Right lobe of liver (tissue), 4 donors: ENCODE data around the gene PVRIG.

Source experiments
- POLR2A ChIP-seq: fragments of 450-650 bp; IDR thresholded peaks from one replicate; pipeline ENCODE4 v1.6.1; 2017; ENCODE audit warnings: antibody characterized with exemption, mild to moderate bottlenecking
- TF ChIP-seq, protein P1 (sequence below), 4 donors: fragments of 200-600 bp in 3 of 4; fragments of 450-650 bp in 1 of 4; IDR thresholded peaks; one replicate each; pipeline versions ENCODE4 v1.5.1 to v1.8.0; 2016 to 2022; ENCODE audit warnings: antibody characterized with exemption in 4 of 4, mild to moderate bottlenecking in 2 of 4
- donor health status: DM: no; HTN: no; CAD: no.
- donor health status: DM: no; HTN: no; CAD: no.
- donor health status: DM: no; HTN: yes; CAD: no.

DNA sequence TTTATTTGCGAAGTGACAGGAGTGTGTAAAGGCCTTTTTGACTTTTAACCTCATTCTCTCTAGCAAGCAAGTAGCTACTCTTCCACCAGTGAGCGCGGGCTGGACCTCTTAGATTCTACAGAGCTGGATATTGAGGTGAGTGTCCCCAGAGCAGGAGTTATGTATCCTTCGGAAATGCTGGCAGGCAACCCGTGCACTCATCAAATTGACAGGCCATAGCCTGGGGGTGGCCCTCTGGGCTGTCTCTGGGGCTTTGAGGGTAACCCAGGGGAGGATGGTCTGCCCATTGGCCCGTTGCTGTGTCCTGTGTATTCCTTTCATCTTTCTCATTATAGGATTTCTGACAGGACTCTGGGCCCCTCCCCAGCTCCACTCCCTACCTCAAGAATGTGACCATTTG, 6.1 kb upstream of the PVRIG start:
- TF ChIP-seq, protein P1, sequence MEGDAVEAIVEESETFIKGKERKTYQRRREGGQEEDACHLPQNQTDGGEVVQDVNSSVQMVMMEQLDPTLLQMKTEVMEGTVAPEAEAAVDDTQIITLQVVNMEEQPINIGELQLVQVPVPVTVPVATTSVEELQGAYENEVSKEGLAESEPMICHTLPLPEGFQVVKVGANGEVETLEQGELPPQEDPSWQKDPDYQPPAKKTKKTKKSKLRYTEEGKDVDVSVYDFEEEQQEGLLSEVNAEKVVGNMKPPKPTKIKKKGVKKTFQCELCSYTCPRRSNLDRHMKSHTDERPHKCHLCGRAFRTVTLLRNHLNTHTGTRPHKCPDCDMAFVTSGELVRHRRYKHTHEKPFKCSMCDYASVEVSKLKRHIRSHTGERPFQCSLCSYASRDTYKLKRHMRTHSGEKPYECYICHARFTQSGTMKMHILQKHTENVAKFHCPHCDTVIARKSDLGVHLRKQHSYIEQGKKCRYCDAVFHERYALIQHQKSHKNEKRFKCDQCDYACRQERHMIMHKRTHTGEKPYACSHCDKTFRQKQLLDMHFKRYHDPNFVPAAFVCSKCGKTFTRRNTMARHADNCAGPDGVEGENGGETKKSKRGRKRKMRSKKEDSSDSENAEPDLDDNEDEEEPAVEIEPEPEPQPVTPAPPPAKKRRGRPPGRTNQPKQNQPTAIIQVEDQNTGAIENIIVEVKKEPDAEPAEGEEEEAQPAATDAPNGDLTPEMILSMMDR (IDR thresholded peaks at IDR 0.05) = no peak
- TF ChIP-seq POLR2A = no peak
